GM19328 (cell line): ENCODE data around the gene RNF11.

Experiments
- ATAC-seq: cut with Tn5 transposase; IDR thresholded peaks from one replicate; pipeline ENCODE4 v1.9.1; 2021; ENCODE audit warnings: mild to moderate bottlenecking, moderate library complexity; ENCODE audit not compliant: unreplicated experiment

Gene RNF11

DNA sequence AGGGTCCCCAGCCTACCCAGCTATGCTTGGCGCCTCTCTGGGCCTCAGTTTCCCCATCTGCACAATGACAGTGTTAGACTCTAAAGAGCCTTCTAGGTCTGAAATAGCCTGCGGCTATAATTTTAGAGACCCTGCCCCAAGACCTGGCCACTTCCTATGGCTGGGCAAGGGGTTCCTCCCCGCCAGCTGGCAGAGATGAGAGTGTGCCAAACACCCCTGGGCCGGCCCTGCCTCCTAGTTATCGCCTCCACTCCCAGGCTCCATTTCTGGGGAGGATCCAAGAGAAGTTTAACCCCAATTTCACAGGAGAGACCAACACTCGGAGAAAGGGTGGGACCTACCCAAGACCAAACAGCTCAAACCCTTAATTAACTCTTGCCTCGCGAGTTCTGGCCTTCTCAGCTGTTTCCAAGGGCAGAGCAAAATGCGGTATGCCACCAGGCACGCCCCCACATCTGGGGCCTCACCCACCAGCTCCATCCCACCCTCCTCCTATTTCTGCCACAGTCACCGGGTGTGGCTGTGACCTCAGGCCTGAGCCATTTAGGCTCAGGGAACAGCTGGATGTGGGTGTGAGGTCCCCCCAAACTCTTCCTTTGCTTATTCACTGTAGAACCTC lies 58.6 kb downstream of the RNF11 start:
- no peak for ATAC-seq

DNA sequence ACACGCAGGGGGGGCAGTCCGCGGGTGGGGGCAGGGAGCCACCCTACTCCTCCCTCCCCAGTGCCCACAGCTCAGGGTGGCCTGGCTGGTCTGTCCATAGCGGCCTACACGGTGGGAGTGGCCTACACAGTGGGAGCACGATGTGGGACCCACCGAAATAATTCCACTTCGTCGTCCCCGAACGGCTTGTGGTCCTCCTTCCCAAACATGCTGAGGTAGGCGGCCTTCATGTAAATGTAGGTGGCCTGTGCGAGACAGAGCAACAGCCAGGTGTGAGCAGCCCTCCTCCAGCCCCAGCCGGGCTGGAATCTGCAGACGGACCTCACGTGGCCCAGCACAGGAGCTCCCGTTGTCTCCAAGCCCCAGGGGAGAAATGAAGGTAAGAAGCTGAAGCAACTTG lies 59.9 kb downstream of the RNF11 start:
- ATAC-seq, result no peak

DNA sequence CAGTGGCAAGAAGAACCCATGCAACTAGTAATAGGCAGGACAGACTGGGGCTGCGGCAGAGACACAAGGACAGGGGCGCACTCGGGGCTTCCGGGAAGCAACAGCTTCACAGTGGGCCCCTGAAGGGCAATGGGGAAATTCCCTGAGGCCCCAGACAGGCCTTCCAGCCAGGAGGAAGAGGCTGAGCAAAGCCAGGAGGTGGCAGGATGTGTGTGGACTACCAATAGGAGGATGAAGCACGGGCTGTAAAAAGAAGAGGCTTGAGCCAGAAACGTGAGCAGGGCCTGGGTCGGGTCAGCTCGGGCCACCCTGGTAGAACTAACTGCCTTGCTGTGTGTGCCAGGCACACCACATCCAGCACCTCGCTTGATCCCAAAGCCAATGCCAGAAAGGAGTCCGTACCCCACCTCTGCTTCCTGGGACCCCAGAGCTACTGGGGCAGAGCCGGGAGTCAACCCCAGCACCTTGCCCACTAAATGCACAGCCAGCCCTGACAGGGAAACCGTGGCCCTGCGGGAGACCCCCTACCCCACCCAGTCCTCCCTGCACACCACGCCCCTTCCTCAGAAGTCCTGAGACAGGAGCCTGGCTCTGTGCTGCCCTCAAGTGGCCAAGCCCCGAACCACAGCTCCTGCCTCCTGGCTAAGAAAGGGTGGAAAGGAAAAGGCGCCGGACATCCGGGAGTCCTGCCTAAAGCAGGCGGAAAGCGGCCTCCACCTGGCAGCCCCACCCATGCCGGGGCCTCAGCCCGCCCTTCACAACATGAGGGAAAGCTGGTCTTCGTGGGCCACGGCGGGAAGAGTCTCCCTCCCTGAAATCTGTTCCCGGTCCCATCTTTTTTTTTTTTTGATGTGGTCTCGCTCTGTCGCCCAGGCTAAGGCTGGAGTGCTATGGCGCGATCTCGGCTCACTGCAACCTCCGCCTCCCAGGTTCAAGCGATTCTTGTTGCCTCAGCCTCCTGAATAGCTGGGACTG lies 60.6 kb downstream of the RNF11 start:
- no peak for ATAC-seq

DNA sequence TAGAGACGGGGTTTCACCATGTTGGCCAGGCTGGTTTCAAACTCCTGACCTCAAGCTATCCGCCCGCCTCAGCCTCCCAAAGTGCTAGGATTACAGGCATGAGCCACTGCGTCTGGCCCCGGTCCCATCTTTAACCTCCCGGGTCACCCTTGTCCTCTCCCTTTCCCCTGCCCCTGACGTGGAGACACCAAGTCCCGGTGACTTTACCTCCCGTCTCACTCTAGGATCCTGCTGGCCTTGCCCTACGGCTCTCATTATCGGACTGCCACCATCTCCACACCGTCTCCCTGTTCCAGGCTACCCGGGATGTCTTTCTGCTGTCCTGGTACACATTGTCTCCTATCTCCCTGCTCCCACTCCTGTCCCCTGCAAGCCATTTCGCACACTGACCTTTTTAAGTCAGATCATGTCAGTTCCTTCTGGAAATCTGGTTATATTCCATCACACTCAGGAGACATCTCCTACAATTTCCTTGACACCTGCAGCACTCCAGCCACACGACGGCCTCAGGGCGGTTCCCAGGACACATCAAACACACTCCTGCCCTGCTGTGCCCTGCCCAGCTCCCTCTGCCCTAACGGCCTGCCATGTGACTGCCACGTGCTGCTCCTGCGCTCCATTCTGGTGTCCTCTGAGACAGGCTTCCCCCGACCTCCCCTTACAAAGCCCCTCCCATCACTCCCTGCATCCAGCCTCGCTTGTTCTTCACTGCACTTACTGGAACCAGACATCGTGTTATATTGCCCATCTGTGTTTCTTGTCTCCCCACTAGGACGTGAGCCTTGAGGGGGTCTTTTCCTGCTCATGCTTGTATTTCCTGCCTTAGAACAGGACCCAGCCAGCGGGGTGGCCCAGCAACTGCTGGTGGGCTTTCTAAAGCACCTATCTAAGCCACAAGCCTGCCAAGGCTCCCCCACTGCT lies 61.6 kb downstream of the RNF11 start:
- ATAC-seq, result no peak

GRCh38 chr1:51298322-51298705 lies 62.2 kb downstream of the RNF11 start:
- ATAC-seq, result no peak

- ATAC-seq, result no peak
Measured at GRCh38 chr1:51299185-51299885, 63.3 kb downstream of the RNF11 start.

DNA sequence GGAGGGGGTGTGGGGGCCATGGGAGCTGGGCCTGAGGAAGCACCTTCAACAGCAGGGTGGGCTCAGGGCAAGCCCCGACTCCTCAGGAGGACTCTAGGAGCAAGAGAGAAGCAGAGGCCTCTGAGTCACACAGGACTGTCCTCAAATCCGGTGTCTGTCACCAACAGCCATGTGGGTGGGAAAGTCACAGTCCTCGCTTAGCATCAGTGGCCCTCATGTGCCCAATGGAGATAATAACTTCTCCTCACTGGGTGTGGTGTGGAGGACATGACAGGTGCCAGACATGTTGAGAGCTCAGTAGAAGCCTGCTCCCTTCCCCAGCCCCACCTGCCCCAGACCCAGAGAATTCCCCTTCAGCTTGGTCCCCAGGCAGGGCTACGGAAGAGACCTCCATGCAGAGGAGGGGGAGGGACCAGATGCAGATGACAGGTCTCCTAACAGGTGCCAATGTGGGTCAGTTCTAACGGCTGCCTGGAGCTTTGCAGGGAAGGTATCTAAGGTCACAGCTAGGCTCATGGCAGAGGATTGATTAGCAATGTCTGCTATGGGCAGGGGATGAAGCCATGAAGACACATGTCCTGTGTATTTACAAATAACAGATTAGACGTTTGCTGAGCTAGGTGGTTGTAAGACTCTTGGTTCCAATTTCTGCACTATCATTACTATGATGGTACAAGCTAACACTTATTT lies 64.1 kb downstream of the RNF11 start:
- no peak for ATAC-seq

GRCh38 chr1:51301152-51301843 lies 65.2 kb downstream of the RNF11 start:
- ATAC-seq, result no peak

DNA sequence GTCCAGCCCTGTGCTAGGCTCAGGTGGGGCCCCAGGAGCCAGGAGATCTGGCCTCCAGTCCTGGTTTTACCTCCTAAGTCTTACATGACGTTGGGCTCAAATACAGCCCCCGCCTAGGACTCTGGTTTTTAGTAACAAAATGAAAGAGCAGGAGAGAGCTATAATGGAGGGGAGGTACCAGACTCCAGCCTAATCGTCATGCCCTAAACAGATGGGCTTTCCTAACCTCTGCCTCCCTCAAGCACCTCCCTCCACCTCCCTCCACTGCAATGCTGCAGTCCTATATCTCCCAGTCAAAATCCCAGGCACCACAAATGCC lies 65.7 kb downstream of the RNF11 start:
- no peak for ATAC-seq

- no peak for ATAC-seq
Measured at GRCh38 chr1:51302270-51302669, 66.2 kb downstream of the RNF11 start.

GRCh38 chr1:51302746-51303145 lies 66.7 kb downstream of the RNF11 start:
- no peak for ATAC-seq

DNA sequence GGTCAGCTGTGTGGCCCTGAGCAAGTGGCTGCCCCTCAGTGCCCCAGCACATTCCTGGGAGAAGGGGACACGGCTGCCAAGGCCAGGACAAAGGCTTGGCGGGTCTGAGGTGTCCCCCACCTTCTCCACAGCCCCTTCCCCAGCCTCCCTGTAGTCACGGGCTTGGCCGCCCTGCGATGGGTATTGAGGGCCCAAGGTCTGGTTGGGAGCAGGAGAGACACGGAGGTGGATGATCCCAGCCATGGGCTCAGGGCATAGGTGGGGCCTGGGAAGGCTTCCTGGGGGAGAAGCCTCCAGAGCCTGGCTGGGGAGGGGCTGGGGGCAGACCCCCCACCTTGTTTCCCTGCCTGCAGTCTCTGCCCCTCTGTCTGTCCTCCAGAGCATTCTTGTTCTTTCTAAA lies 67.2 kb downstream of the RNF11 start:
- ATAC-seq, result no peak

- ATAC-seq, result no peak
Measured at GRCh38 chr1:51303751-51304251, 67.7 kb downstream of the RNF11 start.

GRCh38 chr1:51304360-51304759 lies 68.3 kb downstream of the RNF11 start:
- no peak for ATAC-seq

- no peak for ATAC-seq
Measured at GRCh38 chr1:51305371-51305823, 69.3 kb downstream of the RNF11 start.

DNA sequence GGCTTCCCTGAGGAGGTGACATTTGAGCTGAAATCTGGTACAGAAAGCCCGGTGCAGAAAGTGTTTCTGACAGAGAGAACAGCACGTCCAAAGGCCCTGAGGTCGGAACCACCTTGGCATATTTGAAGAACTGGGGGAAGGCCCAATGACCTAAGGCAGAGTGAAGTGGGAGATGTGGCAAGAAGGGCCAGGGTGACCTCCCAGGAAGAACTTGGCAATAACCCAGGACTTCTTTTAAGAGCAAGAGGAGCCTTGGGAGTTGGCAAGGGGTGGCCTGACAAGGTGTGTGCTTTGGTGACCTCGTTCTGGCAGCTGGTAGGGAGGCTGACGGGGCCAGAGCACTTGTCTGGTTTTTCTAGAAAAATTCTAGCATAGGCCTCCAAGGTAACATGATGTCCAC lies 70.9 kb downstream of the RNF11 start:
- ATAC-seq, result no peak

GRCh38 chr1:51308636-51309035 lies 72.6 kb downstream of the RNF11 start:
- no peak for ATAC-seq

GRCh38 chr1:51309291-51309690 lies 73.2 kb downstream of the RNF11 start:
- ATAC-seq, result no peak

- no peak for ATAC-seq
Measured at GRCh38 chr1:51310871-51311613, 75.0 kb downstream of the RNF11 start.
